GM21423 (cell line): ENCODE data around the gene OAS2.
"Not testable (repeated sequence)": the region's sequence is repeated elsewhere in the genome, so short reads cannot be mapped to it uniquely, and the experiment has no call there.

Experiments
- ATAC-seq: cut with Tn5 transposase; IDR thresholded peaks from one replicate; pipeline ENCODE4 v1.9.1; 2021; ENCODE audit warnings: mild to moderate bottlenecking, moderate library complexity; ENCODE audit not compliant: unreplicated experiment

OAS2 gene

GRCh38 chr12:112947761-112948160, 30.6 kb upstream of the OAS2 start:
- ATAC-seq: no peak

GRCh38 chr12:112948806-112949205, 29.5 kb upstream of the OAS2 start:
- ATAC-seq: no peak

- no peak for ATAC-seq
Measured at GRCh38 chr12:112950701-112951100, 27.6 kb upstream of the OAS2 start.

GRCh38 chr12:112957125-112957524, 21.2 kb upstream of the OAS2 start:
- not testable (repeated sequence) for ATAC-seq

- no peak for ATAC-seq
Measured at GRCh38 chr12:112961074-112961473, 17.2 kb upstream of the OAS2 start.

GRCh38 chr12:112961536-112961935, 16.8 kb upstream of the OAS2 start:
- ATAC-seq: no peak

- ATAC-seq: no peak
Measured at GRCh38 chr12:112962561-112962960, 15.8 kb upstream of the OAS2 start.

- no peak for ATAC-seq
Measured at GRCh38 chr12:112963227-112963861, 15.0 kb upstream of the OAS2 start.

GRCh38 chr12:112964067-112964670, 14.2 kb upstream of the OAS2 start:
- ATAC-seq: no peak

- no peak for ATAC-seq
Measured at GRCh38 chr12:112964915-112965314, 13.4 kb upstream of the OAS2 start.

GRCh38 chr12:112965643-112966042, 12.7 kb upstream of the OAS2 start:
- ATAC-seq: no peak

- no peak for ATAC-seq
Measured at GRCh38 chr12:112967306-112967705, 11.0 kb upstream of the OAS2 start.

- no peak for ATAC-seq
Measured at GRCh38 chr12:112967858-112968257, 10.5 kb upstream of the OAS2 start.

- ATAC-seq: no peak
Measured at GRCh38 chr12:112969547-112970306, 8.6 kb upstream of the OAS2 start.

GRCh38 chr12:112970391-112970790, 7.9 kb upstream of the OAS2 start:
- no peak for ATAC-seq

GRCh38 chr12:112971248-112971647, 7.1 kb upstream of the OAS2 start:
- no peak for ATAC-seq

GRCh38 chr12:112973011-112973735, 5.1 kb upstream of the OAS2 start:
- ATAC-seq: no peak

- no peak for ATAC-seq
Measured at GRCh38 chr12:112973818-112974231, 4.5 kb upstream of the OAS2 start.

GRCh38 chr12:112974904-112975303, 3.4 kb upstream of the OAS2 start:
- ATAC-seq: no peak

GRCh38 chr12:112977139-112977538, 1.2 kb upstream of the OAS2 start:
- ATAC-seq: no peak

GRCh38 chr12:112977641-112978040, 678 bp upstream of the OAS2 start:
- ATAC-seq: no peak
